Coronary artery (tissue), 2 donors: ENCODE data around the gene PRDM2.

ENCODE experiments used
- DNase-seq: peaks from one replicate; pipeline ENCODE4 v3.0.0-alpha.2; 2017; ENCODE audit warnings: low spot score
- H3K27ac ChIP-seq, 2 donors: fragments of 200-600 bp; sonication (generic); one replicate each; pipeline ENCODE4 v1.5.1; 2016 to 2019
- H3K4me3 ChIP-seq: fragments of 200-600 bp; sonication (generic); 2 replicates; pipeline ENCODE4 v1.5.1; 2016; ENCODE audit warnings: mild to moderate bottlenecking, moderate library complexity
- CTCF ChIP-seq: fragments of 200-600 bp; sonication (generic); IDR thresholded peaks from one replicate; pipeline ENCODE4 v1.5.1; 2019; ENCODE audit warnings: antibody characterized with exemption

PRDM2 gene

GRCh38 chr1:13763222-13763621 lies 63.2 kb downstream of the PRDM2 start:
- no peak for DNase-seq
- TF ChIP-seq CTCF: no peak
- Histone ChIP-seq H3K27ac (no peak overlapping the region), H3K4me3 (no peak overlapping the region)

- Histone ChIP-seq H3K27ac (no peak overlapping the region), H3K4me3 (no peak overlapping the region)
- DNase-seq: no peak
- no peak for TF ChIP-seq CTCF
Observed at GRCh38 chr1:13763991-13764390, 64.0 kb downstream of the PRDM2 start.

GRCh38 chr1:13764588-13765332 lies 64.8 kb downstream of the PRDM2 start:
- Histone ChIP-seq H3K27ac (no peak overlapping the region), H3K4me3 (no peak overlapping the region)
- no peak for DNase-seq
- no peak for TF ChIP-seq CTCF

GRCh38 chr1:13766592-13767564 lies 66.9 kb downstream of the PRDM2 start:
- DNase-seq: no peak
- Histone ChIP-seq H3K4me3 (no peak overlapping the region), H3K27ac (no peak overlapping the region)
- TF ChIP-seq CTCF: no peak

GRCh38 chr1:13769212-13769611 lies 69.2 kb downstream of the PRDM2 start:
- no peak overlapping the region for H3K4me3 ChIP-seq
- TF ChIP-seq CTCF: no peak
- no peak for DNase-seq
- H3K27ac ChIP-seq: no peak overlapping the region

- no peak overlapping the region for H3K27ac ChIP-seq
- H3K4me3 ChIP-seq: no peak overlapping the region
- no peak for TF ChIP-seq CTCF
- no peak for DNase-seq
Observed at GRCh38 chr1:13769830-13770229, 69.8 kb downstream of the PRDM2 start.
